CD14-positive monocyte (primary cell): ENCODE measurements around the gene TTC28. TPM values are rescaled to one million over a fixed set of nuclear protein-coding genes. Genes with fewer than 3 reads are reported as not detected.

Experiments
- DNase-seq, 3 donors: peaks; one replicate each; pipeline ENCODE4 v3.0.0-alpha.2; 2011 to 2022
- H2AFZ ChIP-seq: 2 replicates; pipeline ENCODE4 v1.6.0; 2012; ENCODE audit warnings: mild to moderate bottlenecking, low read depth, low read length, inconsistent platforms; ENCODE audit not compliant: insufficient read depth, poor library complexity, severe bottlenecking
- H3K27ac ChIP-seq, 2 donors: 1 replicate in 1 of 2; 2 replicates in 1 of 2; pipeline ENCODE4 v1.5.1; 2012 to 2013; ENCODE audit warnings: low read length in 2 of 2, control low read depth in 1 of 2, inconsistent platforms in 1 of 2, low read depth in 1 of 2, mild to moderate bottlenecking in 1 of 2
- H3K27me3 ChIP-seq, 2 donors: one replicate each; pipeline versions ENCODE4 v1.6.0 to v1.6.1; 2011 to 2013; ENCODE audit warnings: low read length in 2 of 2; ENCODE audit not compliant: control insufficient read depth in 2 of 2, insufficient read depth in 2 of 2
- H3K36me3 ChIP-seq, 2 donors: replicated peaks in 1 of 2; 1 replicate in 1 of 2; 2 replicates in 1 of 2; pipeline versions ENCODE4 v1.5.1 to v1.6.1; 2012 to 2013; ENCODE audit warnings: low read length in 2 of 2, control low read depth in 1 of 2, inconsistent platforms in 1 of 2, mild to moderate bottlenecking in 1 of 2; ENCODE audit not compliant: insufficient read depth in 2 of 2, control insufficient read depth in 1 of 2
- H3K4me1 ChIP-seq, 2 donors: 1 replicate in 1 of 2; 2 replicates in 1 of 2; pipeline versions ENCODE4 v1.5.1 to v1.6.1; 2012 to 2013; ENCODE audit warnings: low read length in 2 of 2, control low read depth in 1 of 2, inconsistent platforms in 1 of 2, mild to moderate bottlenecking in 1 of 2, moderate library complexity in 1 of 2; ENCODE audit not compliant: insufficient read depth in 2 of 2, control insufficient read depth in 1 of 2
- H3K4me2 ChIP-seq: replicated peaks from 2 replicates; pipeline ENCODE3; 2012; ENCODE audit warnings: low read length, moderate library complexity, mild to moderate bottlenecking; ENCODE audit not compliant: poor library complexity, severe bottlenecking; ENCODE audit errors: extremely low read depth
- H3K4me3 ChIP-seq, 3 experiments: fragments of 200-600 bp in 1 of 3; sonication (generic) in 1 of 3; replicated peaks in 1 of 3; 1 replicate in 2 of 3; 2 replicates in 1 of 3; pipeline ENCODE4 v1.5.1; 2011 to 2013; ENCODE audit warnings: low read length in 3 of 3, mild to moderate bottlenecking in 3 of 3, control low read depth in 2 of 3, low read depth in 2 of 3, inconsistent platforms in 1 of 3, moderate library complexity in 1 of 3
- H3K79me2 ChIP-seq: 2 replicates; pipeline ENCODE4 v1.6.0; 2012; ENCODE audit warnings: mild to moderate bottlenecking, control low read depth, inconsistent platforms, low read length, moderate library complexity; ENCODE audit not compliant: insufficient read depth
- H3K9ac ChIP-seq: 2 replicates; pipeline ENCODE4 v1.6.0; 2017; ENCODE audit warnings: low read length, mild to moderate bottlenecking; ENCODE audit not compliant: insufficient read depth, poor library complexity, severe bottlenecking
- H3K9me3 ChIP-seq, 2 donors: replicated peaks in 1 of 2; 1 replicate in 1 of 2; 2 replicates in 1 of 2; pipeline versions ENCODE4 v1.5.1 to v1.6.1; 2012 to 2013; ENCODE audit warnings: low read length in 2 of 2, control low read depth in 1 of 2; ENCODE audit not compliant: control insufficient read depth in 1 of 2, insufficient read depth in 1 of 2
- H4K20me1 ChIP-seq: 2 replicates; pipeline ENCODE4 v1.6.0; 2012; ENCODE audit warnings: mild to moderate bottlenecking, low read length, control low read depth, moderate library complexity; ENCODE audit not compliant: insufficient read depth
- H3K27ac Mint-ChIP-seq, 7 donors: one replicate each; pipeline ENCODE4 v1.8.0; 2020; ENCODE audit warnings: mild to moderate bottlenecking in 7 of 7, mixed read lengths in 7 of 7, moderate library complexity in 6 of 7, inconsistent platforms in 2 of 7
- H3K27me3 Mint-ChIP-seq, 3 donors: one replicate each; pipeline ENCODE4 v1.8.0; 2021 to 2022; ENCODE audit warnings: low read depth in 3 of 3, mild to moderate bottlenecking in 3 of 3, mixed read lengths in 3 of 3, moderate library complexity in 3 of 3, inconsistent platforms in 1 of 3
- H3K36me3 Mint-ChIP-seq, 2 donors: one replicate each; pipeline ENCODE4 v1.8.0; 2020; ENCODE audit warnings: mixed read lengths in 2 of 2, inconsistent platforms in 1 of 2, mild to moderate bottlenecking in 1 of 2
- H3K4me1 Mint-ChIP-seq: one replicate; pipeline ENCODE4 v1.8.0; 2020; ENCODE audit warnings: mild to moderate bottlenecking, mixed read lengths
- H3K4me3 Mint-ChIP-seq, 2 donors: one replicate each; pipeline ENCODE4 v1.8.0; 2020; ENCODE audit warnings: mild to moderate bottlenecking in 2 of 2, mixed read lengths in 2 of 2, moderate library complexity in 1 of 2
- H3K9me3 Mint-ChIP-seq, 7 donors: one replicate each; pipeline ENCODE4 v1.8.0; 2020 to 2022; ENCODE audit warnings: mixed read lengths in 7 of 7, mild to moderate bottlenecking in 6 of 7, moderate library complexity in 6 of 7, inconsistent platforms in 2 of 7
- CTCF ChIP-seq: fragments of 200-600 bp; IDR thresholded peaks from one replicate; pipeline ENCODE4 v1.8.0; 2022; ENCODE audit warnings: antibody characterized with exemption, mild to moderate bottlenecking
- whole genome bisulfite sequencing: methylation state at CpG from one replicate; pipeline ENCODE4 v1.1.5; 2013; ENCODE audit warnings: missing lambda C conversion rate; ENCODE audit not compliant: insufficient coverage; 5-methylcytosine and 5-hydroxymethylcytosine counted together
- intact Hi-C, 2 donors: fragments of 100-400 bp; cut with micrococcal nuclease; formaldehyde crosslinking; loops; one replicate each; pipeline versions ENCODE4 v1.15.0 to v1.15.1; 2023
- polyA plus RNA-seq, 3 donors: library from polyadenylated mRNA; depleted of rRNA in 1 of 3; unstranded in 2 of 3; stranded (reverse) in 1 of 3; fragments of 300-500 nt in 2 of 3; fragments of >200 nt in 1 of 3; fragmentation: Illumina TruSeq in 2 of 3; gene quantifications; 1 replicate in 2 of 3; 2 replicates in 1 of 3; pipeline ENCODE4 v1.2.3, GENCODE V29; 2012 to 2021

The TTC28 gene
- polyA plus RNA-seq, 3 donors = 0.24 to 0.61 TPM; not detected in 1

GRCh38 chr22:28174509-28174908 is 505.1 kb downstream of the TTC28 start:
- no peaks in the 10 kb centered on the region for H3K4me1 ChIP-seq
- H3K27ac ChIP-seq = no peak overlapping the region
- H3K4me1 Mint-ChIP-seq = no peaks in the 10 kb centered on the region
- WGBS = no CpG with 5 or more reads among the region's 4 CpGs
- no peak for DNase-seq
- no peaks in the 10 kb centered on the region for H3K9me3 ChIP-seq
- no peaks in the 10 kb centered on the region for H4K20me1 ChIP-seq
- H3K36me3 ChIP-seq = no peaks in the 10 kb centered on the region
- no peaks in the 10 kb centered on the region for H3K27me3 ChIP-seq
- no peak overlapping the region for H3K4me3 ChIP-seq
- H3K27me3 Mint-ChIP-seq = peaks cover 0 to 2% (median 0%) of the 10 kb centered on the region in 3 donors
- H3K27ac Mint-ChIP-seq = no peak overlapping the region
- no peak overlapping the region for H3K4me2 ChIP-seq
- H3K9ac ChIP-seq = no peak overlapping the region
- H3K79me2 ChIP-seq = no peaks in the 10 kb centered on the region
- intact Hi-C loops = no loop called here
- H3K36me3 Mint-ChIP-seq = no peaks in the 10 kb centered on the region
- H3K4me3 Mint-ChIP-seq = no peak overlapping the region
- no peak for TF ChIP-seq CTCF
- peaks cover 0 to 4% (median 1%) of the 10 kb centered on the region in 7 donors for H3K9me3 Mint-ChIP-seq
- H2AFZ ChIP-seq = no peak overlapping the region

GRCh38 chr22:28172892-28173670 is 506.6 kb downstream of the TTC28 start:
- no peak overlapping the region for H2AFZ ChIP-seq
- no peak overlapping the region for H3K9ac ChIP-seq
- no peak overlapping the region for H3K4me3 ChIP-seq
- H3K27me3 ChIP-seq = no peaks in the 10 kb centered on the region
- no peaks in the 10 kb centered on the region for H3K9me3 ChIP-seq
- no peaks in the 10 kb centered on the region for H3K4me1 ChIP-seq
- no peak overlapping the region for H3K27ac Mint-ChIP-seq
- H3K4me3 Mint-ChIP-seq = no peak overlapping the region
- H3K9me3 Mint-ChIP-seq = peaks cover 0 to 7% (median 3%) of the 10 kb centered on the region in 7 donors
- TF ChIP-seq CTCF = no peak
- no peaks in the 10 kb centered on the region for H4K20me1 ChIP-seq
- H3K27ac ChIP-seq = no peak overlapping the region
- DNase-seq = no peak
- no peaks in the 10 kb centered on the region for H3K36me3 Mint-ChIP-seq
- no peaks in the 10 kb centered on the region for H3K79me2 ChIP-seq
- H3K36me3 ChIP-seq = no peaks in the 10 kb centered on the region
- no peaks in the 10 kb centered on the region for H3K4me1 Mint-ChIP-seq
- H3K27me3 Mint-ChIP-seq = peaks cover 0 to 2% (median 0%) of the 10 kb centered on the region in 3 donors
- intact Hi-C loops = no loop called here
- no peak overlapping the region for H3K4me2 ChIP-seq
- no CpG with 5 or more reads among the region's 4 CpGs for WGBS
